ENCODE data around the gene AGBL5.

- TF ChIP-seq GATA3 (IDR thresholded peaks at IDR 0.05; ENCODE audit: low read depth, low read length), result no peak
- TF ChIP-seq GATA2 (IDR thresholded peaks at IDR 0.05; ENCODE audit: low read depth, low read length), result no peak
These were observed 64.1 kb downstream of the AGBL5 start for GRCh38 chr2:27115519-27115918.
